Progenitor cell of endocrine pancreas (in vitro differentiated cells): Measurements from ENCODE around the gene CCHCR1. TPM values are rescaled to one million over a fixed set of nuclear protein-coding genes. Genes with fewer than 3 reads are reported as not detected.
A peak's percentile ranks its signal among the peaks of the same experiment; 100 is the strongest.

Source experiments
- DNase-seq: peaks from one replicate; pipeline ENCODE4 v3.0.0; 2021; ENCODE audit warnings: low spot score; ENCODE audit not compliant: unreplicated experiment
- H3K27ac Mint-ChIP-seq: 2 replicates; pipeline ENCODE4 v1.8.0; 2021; ENCODE audit warnings: mild to moderate bottlenecking, moderate library complexity, mixed read lengths
- H3K27me3 Mint-ChIP-seq: 2 replicates; pipeline ENCODE4 v1.8.0; 2021; ENCODE audit warnings: mixed read lengths
- H3K36me3 Mint-ChIP-seq: 2 replicates; pipeline ENCODE4 v1.8.0; 2022; ENCODE audit warnings: mixed read lengths; ENCODE audit not compliant: insufficient read depth
- H3K4me1 Mint-ChIP-seq: 2 replicates; pipeline ENCODE4 v1.8.0; 2021; ENCODE audit warnings: low read depth, mixed read lengths
- H3K4me3 Mint-ChIP-seq: 2 replicates; pipeline ENCODE4 v1.8.0; 2021; ENCODE audit warnings: low read depth, mild to moderate bottlenecking, moderate library complexity, mixed read lengths
- H3K9me3 Mint-ChIP-seq: 2 replicates; pipeline ENCODE4 v1.8.0; 2021; ENCODE audit warnings: low read depth, mixed read lengths
- CTCF ChIP-seq: fragments of 200-600 bp; sonication (generic); IDR thresholded peaks from one replicate; pipeline ENCODE4 v1.5.0; 2021; ENCODE audit warnings: antibody characterized with exemption, mild to moderate bottlenecking; ENCODE audit not compliant: unreplicated experiment
- total RNA-seq: library from RNA; stranded (reverse); gene quantifications from 2 replicates; pipeline ENCODE4 v1.2.1, GENCODE V29; 2021

The CCHCR1 gene
- total RNA-seq, 1 donor from 2014 or later, result 47.2 TPM

- Mint-ChIP-seq H3K4me3 (no peak overlapping the region), H3K36me3 (no peaks in the 10 kb centered on the region), H3K4me1 (peaks cover 1% of the 10 kb centered on the region), H3K27me3 (peaks cover 29% of the 10 kb centered on the region), H3K27ac (peak overlapping the region; percentile 43), H3K9me3 (no peaks in the 10 kb centered on the region)
- TF ChIP-seq CTCF, result no peak
- no peak for DNase-seq
These were observed 42.4 kb downstream of the CCHCR1 start for GRCh38 chr6:31114970-31115849.

GRCh38 chr6:31114541-31114878, 43.1 kb downstream of the CCHCR1 start, which contains the start of gene PSORS1C1:
PSORS1C1 (plus strand) TSS chr6:31114800; CDS start chr6:31129633, 14,833 bp downstream.
- H3K36me3 Mint-ChIP-seq, result no peaks in the 10 kb centered on the region
- no peaks in the 10 kb centered on the region for H3K9me3 Mint-ChIP-seq
- peaks cover 36% of the 10 kb centered on the region for H3K27me3 Mint-ChIP-seq
- H3K4me1 Mint-ChIP-seq, result peaks cover 1% of the 10 kb centered on the region
- no peak within 1 kb of the TSS for H3K4me3 Mint-ChIP-seq
- no peak for TF ChIP-seq CTCF
- H3K27ac Mint-ChIP-seq, result peak within 1 kb of the TSS; percentile 43
- DNase-seq, result no peak

GRCh38 chr6:31113861-31114540, 43.6 kb downstream of the CCHCR1 start:
- H3K4me3 Mint-ChIP-seq, result no peak overlapping the region
- DNase-seq, result no peak
- H3K36me3 Mint-ChIP-seq, result no peaks in the 10 kb centered on the region

GRCh38 chr6:31112478-31112877, 45.1 kb downstream of the CCHCR1 start, which contains the start of gene C6orf15:
C6orf15 (minus strand) TSS chr6:31112575; CDS start chr6:31112555, 20 bp downstream.
- no peak for DNase-seq
- no peaks in the 10 kb centered on the region for H3K36me3 Mint-ChIP-seq
- no peak for TF ChIP-seq CTCF
- H3K4me1 Mint-ChIP-seq, result peaks cover 1% of the 10 kb centered on the region
- no peaks in the 10 kb centered on the region for H3K9me3 Mint-ChIP-seq
- H3K27ac Mint-ChIP-seq, result no peak within 1 kb of the TSS
- peaks cover 31% of the 10 kb centered on the region for H3K27me3 Mint-ChIP-seq
- H3K4me3 Mint-ChIP-seq, result no peak within 1 kb of the TSS

More at GRCh38 chr6:31113861-31114540, 43.6 kb downstream of the CCHCR1 start:
- H3K9me3 Mint-ChIP-seq, result no peaks in the 10 kb centered on the region
- peaks cover 35% of the 10 kb centered on the region for H3K27me3 Mint-ChIP-seq
- no peak for TF ChIP-seq CTCF
- H3K4me1 Mint-ChIP-seq, result peaks cover 1% of the 10 kb centered on the region
- no peak overlapping the region for H3K27ac Mint-ChIP-seq

DNA sequence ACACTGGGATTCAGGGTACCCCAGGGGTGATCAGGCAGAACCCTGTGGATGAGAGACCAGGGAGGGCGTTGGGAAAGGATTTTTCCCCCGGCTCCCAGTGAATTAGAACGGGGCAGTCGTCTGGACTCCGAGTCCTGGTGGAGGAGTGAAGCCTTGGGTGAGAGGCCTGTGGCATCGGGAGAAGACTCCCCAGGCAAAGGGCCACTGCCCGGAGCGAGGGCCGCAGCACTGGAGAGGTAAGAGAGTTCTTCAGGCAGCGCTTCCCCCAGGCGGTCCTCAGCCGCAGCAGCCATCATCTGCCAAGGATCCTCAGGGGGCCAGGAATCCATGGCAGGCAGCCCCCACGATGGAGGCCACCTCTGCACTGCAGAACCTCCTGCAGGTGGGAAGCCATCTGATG, 45.9 kb downstream of the CCHCR1 start:
- H3K4me1 Mint-ChIP-seq, result peaks cover 1% of the 10 kb centered on the region
- peaks cover 31% of the 10 kb centered on the region for H3K27me3 Mint-ChIP-seq
- TF ChIP-seq CTCF, result no peak
- H3K27ac Mint-ChIP-seq, result no peak overlapping the region
- H3K36me3 Mint-ChIP-seq, result no peaks in the 10 kb centered on the region
- H3K4me3 Mint-ChIP-seq, result no peak overlapping the region
- no peak for DNase-seq
- H3K9me3 Mint-ChIP-seq, result no peaks in the 10 kb centered on the region
